Fibroblast of lung (primary cell): ENCODE data around the gene SENP5. TPM values are rescaled to one million over a fixed set of nuclear protein-coding genes. Genes with fewer than 3 reads are reported as not detected.
"Not testable (repeated sequence)": the region's sequence is repeated elsewhere in the genome, so short reads cannot be mapped to it uniquely, and the experiment has no call there.

Experiments
- DNase-seq, 2 donors: peaks; one replicate each; pipeline versions ENCODE4 v3.0.0 to v3.0.0-alpha.2; 2010; ENCODE audit warnings: low read depth in 2 of 2
- H2AFZ ChIP-seq: 2 replicates; pipeline ENCODE4 v1.5.1; 2012; ENCODE audit warnings: low read length, control low read depth, inconsistent platforms
- H3K27ac ChIP-seq: 2 replicates; pipeline ENCODE4 v1.5.1; 2011; ENCODE audit warnings: low read length, control low read depth; ENCODE audit not compliant: insufficient read depth
- H3K27me3 ChIP-seq: 2 replicates; pipeline ENCODE4 v1.5.1; 2011; ENCODE audit warnings: mild to moderate bottlenecking, low read length; ENCODE audit not compliant: control insufficient read depth, insufficient read depth
- H3K36me3 ChIP-seq: 2 replicates; pipeline ENCODE4 v1.5.1; 2011; ENCODE audit warnings: low read length; ENCODE audit not compliant: control insufficient read depth, insufficient read depth
- H3K4me1 ChIP-seq: 2 replicates; pipeline ENCODE4 v1.5.1; 2011; ENCODE audit warnings: low read length; ENCODE audit not compliant: control insufficient read depth, insufficient read depth; ENCODE audit errors: extremely low read depth
- H3K4me2 ChIP-seq: 2 replicates; pipeline ENCODE4 v1.5.1; 2011; ENCODE audit warnings: low read length, control low read depth; ENCODE audit not compliant: insufficient read depth; ENCODE audit errors: extremely low read depth
- H3K4me3 ChIP-seq, 4 experiments: fragments of 200-600 bp in 1 of 4; sonication (generic) in 1 of 4; replicated peaks in 1 of 4; 2 replicates each; pipeline ENCODE4 v1.5.1; 2011 to 2016; ENCODE audit warnings: low read length in 4 of 4, low read depth in 3 of 4, mild to moderate bottlenecking in 3 of 4, control low read depth in 2 of 4, inconsistent platforms in 1 of 4, mixed read lengths in 1 of 4; ENCODE audit not compliant: insufficient read depth in 1 of 4; ENCODE audit errors: control extremely low read depth in 1 of 4
- H3K79me2 ChIP-seq: 2 replicates; pipeline ENCODE4 v1.5.1; 2012; ENCODE audit warnings: mild to moderate bottlenecking, low read length, inconsistent platforms; ENCODE audit not compliant: control insufficient read depth, insufficient read depth
- H3K9ac ChIP-seq: 2 replicates; pipeline ENCODE4 v1.5.1; 2011; ENCODE audit warnings: mild to moderate bottlenecking, low read length, control low read depth; ENCODE audit not compliant: insufficient read depth
- H3K9me3 ChIP-seq: 2 replicates; pipeline ENCODE4 v1.5.1; 2012; ENCODE audit warnings: low read depth, low read length; ENCODE audit not compliant: control insufficient read depth, insufficient read depth
- H4K20me1 ChIP-seq: 2 replicates; pipeline ENCODE4 v1.5.1; 2011; ENCODE audit warnings: low read length; ENCODE audit not compliant: control insufficient read depth, insufficient read depth; ENCODE audit errors: extremely low read depth
- EZH2 ChIP-seq: IDR thresholded peaks from 2 replicates; pipeline ENCODE4 v1.5.1; 2012; ENCODE audit warnings: low read length, control low read depth, mild to moderate bottlenecking; ENCODE audit errors: missing control alignments
- polyA plus RNA-seq, 2 donors: library from polyadenylated mRNA; depleted of rRNA in 1 of 2; stranded (reverse) in 1 of 2; unstranded in 1 of 2; fragments of >200 nt; gene quantifications; 2 replicates each; pipeline ENCODE4 v1.2.1, GENCODE V29; 2011 to 2012; ENCODE audit warnings: missing spikeins in 1 of 2
- total RNA-seq: library from RNA; depleted of rRNA; stranded (reverse); fragments of >200 nt; gene quantifications from 2 replicates; pipeline ENCODE4 v1.2.1, GENCODE V29; 2014
- TF ChIP-seq, protein P1 (sequence below), 2 donors: IDR thresholded peaks in 1 of 2; conservative IDR thresholded peaks in 1 of 2; 1 replicate in 1 of 2; 2 replicates in 1 of 2; pipeline ENCODE4 v1.5.1; 2011 to 2012; ENCODE audit warnings: low read length in 2 of 2, control low read depth in 1 of 2, inconsistent platforms in 1 of 2, low read depth in 1 of 2, mild to moderate bottlenecking in 1 of 2

The SENP5 gene
- total and polyA plus RNA-seq, 2 donors (not counting 1 experiment from before 2014, with no cell fraction given): 18.6 to 43.8 TPM

DNA sequence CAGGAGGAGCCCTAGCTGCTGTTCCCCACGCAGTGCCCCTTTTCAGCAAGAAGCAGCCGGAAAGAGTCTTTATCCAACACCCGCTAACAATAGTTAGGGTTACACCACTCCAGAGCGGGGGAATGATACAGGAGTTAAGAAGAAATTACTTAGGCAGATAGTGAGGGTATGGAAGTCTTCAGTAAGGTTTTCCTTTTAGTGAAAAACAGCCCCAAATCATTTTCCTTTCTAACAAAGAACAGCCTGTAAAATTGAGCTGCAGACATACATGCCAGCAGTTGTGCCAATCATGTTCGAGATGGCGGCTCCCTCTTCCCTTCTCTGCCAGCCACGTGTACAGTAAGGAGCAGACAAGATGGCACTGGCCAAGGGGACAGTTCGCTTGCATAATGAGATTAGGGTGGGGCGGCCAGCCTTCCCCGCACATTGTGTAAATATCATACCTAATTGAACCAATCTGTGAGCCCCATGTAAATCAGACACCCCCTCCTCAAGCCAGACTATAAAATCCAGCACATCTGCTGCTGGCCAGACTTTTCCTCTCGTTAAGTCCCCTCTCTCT is 18.5 kb upstream of the SENP5 start:
- no peaks in the 10 kb centered on the region for H3K36me3 ChIP-seq
- no peaks in the 10 kb centered on the region for H3K4me1 ChIP-seq
- no peaks in the 10 kb centered on the region for H3K9me3 ChIP-seq
- H2AFZ ChIP-seq: no peak overlapping the region
- no peak overlapping the region for H3K4me2 ChIP-seq
- no peaks in the 10 kb centered on the region for H4K20me1 ChIP-seq
- H3K79me2 ChIP-seq: no peaks in the 10 kb centered on the region
- no peaks in the 10 kb centered on the region for H3K27me3 ChIP-seq
- H3K4me3 ChIP-seq: no peak overlapping the region
- no peak overlapping the region for H3K27ac ChIP-seq
- no peak overlapping the region for H3K9ac ChIP-seq
- TF ChIP-seq, protein P1, sequence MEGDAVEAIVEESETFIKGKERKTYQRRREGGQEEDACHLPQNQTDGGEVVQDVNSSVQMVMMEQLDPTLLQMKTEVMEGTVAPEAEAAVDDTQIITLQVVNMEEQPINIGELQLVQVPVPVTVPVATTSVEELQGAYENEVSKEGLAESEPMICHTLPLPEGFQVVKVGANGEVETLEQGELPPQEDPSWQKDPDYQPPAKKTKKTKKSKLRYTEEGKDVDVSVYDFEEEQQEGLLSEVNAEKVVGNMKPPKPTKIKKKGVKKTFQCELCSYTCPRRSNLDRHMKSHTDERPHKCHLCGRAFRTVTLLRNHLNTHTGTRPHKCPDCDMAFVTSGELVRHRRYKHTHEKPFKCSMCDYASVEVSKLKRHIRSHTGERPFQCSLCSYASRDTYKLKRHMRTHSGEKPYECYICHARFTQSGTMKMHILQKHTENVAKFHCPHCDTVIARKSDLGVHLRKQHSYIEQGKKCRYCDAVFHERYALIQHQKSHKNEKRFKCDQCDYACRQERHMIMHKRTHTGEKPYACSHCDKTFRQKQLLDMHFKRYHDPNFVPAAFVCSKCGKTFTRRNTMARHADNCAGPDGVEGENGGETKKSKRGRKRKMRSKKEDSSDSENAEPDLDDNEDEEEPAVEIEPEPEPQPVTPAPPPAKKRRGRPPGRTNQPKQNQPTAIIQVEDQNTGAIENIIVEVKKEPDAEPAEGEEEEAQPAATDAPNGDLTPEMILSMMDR (conservative IDR thresholded peaks at IDR 0.05 in 1 of 2, IDR thresholded peaks at IDR 0.05 in 1 of 2; ENCODE audit: low read depth in 1 of 2, low read length in 2 of 2): no peak
- no peak for TF ChIP-seq EZH2
- no peak for DNase-seq

DNA sequence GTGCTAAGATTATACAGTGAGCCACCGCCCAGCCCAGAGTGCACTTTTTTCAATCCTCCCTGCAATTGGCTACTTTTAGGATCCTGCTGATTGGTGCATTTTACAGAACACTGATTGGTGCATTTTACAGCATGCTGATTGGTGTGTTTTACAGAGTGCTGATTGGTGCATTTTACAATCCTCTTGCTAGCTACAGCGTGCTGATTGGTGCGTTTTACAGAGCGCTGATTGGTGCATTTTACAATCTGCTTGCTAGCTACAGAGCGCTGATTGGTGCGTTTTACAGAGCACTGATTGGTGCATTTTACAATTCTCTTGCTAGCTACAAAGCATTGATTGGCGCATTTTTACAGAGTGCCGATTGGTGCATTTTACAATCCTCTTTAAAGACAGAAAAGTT is 4.7 kb upstream of the SENP5 start:
- not testable (repeated sequence) for H4K20me1 ChIP-seq, H3K79me2 ChIP-seq, H3K36me3 ChIP-seq, H2AFZ ChIP-seq, H3K9me3 ChIP-seq, H3K27ac ChIP-seq, H3K4me2 ChIP-seq, H3K9ac ChIP-seq, H3K4me1 ChIP-seq, H3K27me3 ChIP-seq, H3K4me3 ChIP-seq, DNase-seq

DNA sequence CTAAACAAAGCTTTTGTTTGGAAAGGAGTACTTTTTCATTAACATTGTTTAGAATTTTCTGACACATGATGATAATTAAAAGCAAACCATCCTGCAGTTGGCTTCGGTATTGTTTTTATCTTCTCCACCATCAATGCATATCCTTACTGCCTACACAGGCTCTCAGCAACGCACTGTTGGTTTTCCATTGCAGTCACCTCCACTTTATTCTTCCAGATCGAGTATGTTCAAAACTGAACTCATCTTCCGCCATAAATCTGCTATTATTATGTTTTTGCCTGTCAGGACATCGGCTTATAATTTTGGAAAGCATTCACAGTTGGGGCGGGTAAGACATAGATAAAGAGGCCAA is 589 bp upstream of the SENP5 start:
- no peak for DNase-seq
- peak overlapping the region; percentile 77 for H3K9ac ChIP-seq
- peaks cover 42% of the 10 kb centered on the region for H3K79me2 ChIP-seq
- no peaks in the 10 kb centered on the region for H3K9me3 ChIP-seq
- no peaks in the 10 kb centered on the region for H3K4me1 ChIP-seq
- TF ChIP-seq, protein P1 (conservative IDR thresholded peaks at IDR 0.05 in 1 of 2, IDR thresholded peaks at IDR 0.05 in 1 of 2; ENCODE audit: low read depth in 1 of 2, low read length in 2 of 2): no peak
- TF ChIP-seq EZH2: no peak
- H3K36me3 ChIP-seq: no peaks in the 10 kb centered on the region
- H3K27me3 ChIP-seq: no peaks in the 10 kb centered on the region
- H3K4me3 ChIP-seq: peak overlapping the region; percentile 56 to 95 (median 68)
- peak overlapping the region; percentile 92 for H3K27ac ChIP-seq
- H4K20me1 ChIP-seq: no peaks in the 10 kb centered on the region
- peak overlapping the region; percentile 59 for H3K4me2 ChIP-seq
- peak overlapping the region; percentile 99 for H2AFZ ChIP-seq
